Neural cell (in vitro differentiated cells): ENCODE measurements around the gene ONECUT3. TPM values are rescaled to one million over a fixed set of nuclear protein-coding genes. Genes with fewer than 3 reads are reported as not detected.
"Not testable (repeated sequence)": the region's sequence is repeated elsewhere in the genome, so short reads cannot be mapped to it uniquely, and the experiment has no call there.

Source experiments
- H2AFZ ChIP-seq: fragments of 200-600, 300-800 bp; sonication (generic), shearing (Covaris generic); 2 replicates; pipeline ENCODE4 v1.6.0; 2014; ENCODE audit warnings: low read depth, mild to moderate bottlenecking, antibody characterized with exemption, low read length, moderate library complexity
- H3F3A ChIP-seq: fragments of 200-600 bp; shearing (Covaris generic); 2 replicates; pipeline ENCODE4 v1.6.1; 2016; ENCODE audit warnings: mild to moderate bottlenecking, moderate library complexity, mixed read lengths, antibody characterized with exemption, low read length; ENCODE audit not compliant: insufficient read depth, poor library complexity, severe bottlenecking
- H3K27ac ChIP-seq: fragments of 200-600, 300-800 bp; sonication (generic), shearing (Covaris generic); 2 replicates; pipeline ENCODE4 v1.5.1; 2014; ENCODE audit warnings: mild to moderate bottlenecking, low read length, moderate library complexity
- H3K27me3 ChIP-seq: fragments of 300-800, 200-600 bp; sonication (generic), shearing (Covaris generic); 2 replicates; pipeline ENCODE4 v1.6.0; 2014; ENCODE audit warnings: mild to moderate bottlenecking, low read depth, low read length, moderate library complexity; ENCODE audit not compliant: insufficient read depth
- H3K36me3 ChIP-seq: fragments of 300-800, 200-600 bp; sonication (generic), shearing (Covaris generic); 2 replicates; pipeline ENCODE4 v1.5.1; 2014; ENCODE audit warnings: mild to moderate bottlenecking, antibody characterized with exemption, low read length, moderate library complexity; ENCODE audit not compliant: insufficient read depth
- H3K4me2 ChIP-seq: fragments of 300-800, 200-600 bp; sonication (generic), shearing (Covaris generic); 2 replicates; pipeline ENCODE4 v1.6.0; 2014; ENCODE audit warnings: mild to moderate bottlenecking, low read length
- H3K4me3 ChIP-seq: fragments of 300-800, 200-600 bp; sonication (generic), shearing (Covaris generic); 2 replicates; pipeline ENCODE4 v1.5.1; 2014; ENCODE audit warnings: mild to moderate bottlenecking, low read length, moderate library complexity
- H3K79me2 ChIP-seq: fragments of 200-600 bp; shearing (Covaris generic); replicated peaks from 2 replicates; pipeline ENCODE4 v1.6.0; 2014; ENCODE audit warnings: mild to moderate bottlenecking, low read length, moderate library complexity; ENCODE audit not compliant: insufficient read depth
- H3K9ac ChIP-seq: fragments of 300-800, 200-600 bp; sonication (generic), shearing (Covaris generic); 2 replicates; pipeline ENCODE4 v1.6.1; 2016; ENCODE audit warnings: mild to moderate bottlenecking, low read length, mixed read lengths
- H3K9me2 ChIP-seq: fragments of 200-600 bp; shearing (Covaris generic); 2 replicates; pipeline ENCODE4 v1.6.1; 2016; ENCODE audit warnings: mild to moderate bottlenecking, low read length, mixed read lengths; ENCODE audit not compliant: insufficient read depth
- H3K9me3 ChIP-seq: fragments of 200-600, 300-800 bp; sonication (generic), shearing (Covaris generic); 2 replicates; pipeline ENCODE4 v1.6.1; 2016; ENCODE audit warnings: mild to moderate bottlenecking, mixed run types, low read length, moderate library complexity, mixed read lengths
- H4K20me1 ChIP-seq: fragments of 200-600 bp; shearing (Covaris generic); 2 replicates; pipeline ENCODE4 v1.6.1; 2016; ENCODE audit warnings: mild to moderate bottlenecking, mixed run types; ENCODE audit not compliant: insufficient read depth
- CTCF ChIP-seq: fragments of 450-650 bp; IDR thresholded peaks from 2 replicates; pipeline ENCODE4 v1.5.1; 2014; ENCODE audit warnings: antibody characterized with exemption, mild to moderate bottlenecking, moderate library complexity; ENCODE audit not compliant: poor library complexity, severe bottlenecking
- EP300 ChIP-seq: fragments of 450-650 bp; conservative IDR thresholded peaks from 2 replicates; pipeline ENCODE4 v1.6.1; 2014; ENCODE audit warnings: antibody characterized with exemption, mild to moderate bottlenecking, moderate library complexity; ENCODE audit not compliant: poor library complexity, severe bottlenecking
- EZH2 ChIP-seq: fragments of 200-600, 300-800 bp; shearing (Covaris generic), sonication (generic); IDR thresholded peaks from 2 replicates; pipeline ENCODE4 v1.6.1; 2014; ENCODE audit warnings: antibody characterized with exemption, low read length, borderline replicate concordance, mild to moderate bottlenecking; ENCODE audit not compliant: insufficient read depth, poor library complexity, severe bottlenecking
- MXI1 ChIP-seq: fragments of 450-650 bp; conservative IDR thresholded peaks from 2 replicates; pipeline ENCODE4 v1.6.1; 2014; ENCODE audit warnings: antibody characterized with exemption, mild to moderate bottlenecking; ENCODE audit not compliant: poor library complexity, severe bottlenecking
- POLR2AphosphoS5 ChIP-seq: IDR thresholded peaks from 2 replicates; pipeline ENCODE4 v1.6.1; 2012
- RAD21 ChIP-seq: fragments of 450-650 bp; conservative IDR thresholded peaks from 2 replicates; pipeline ENCODE4 v1.6.1; 2014; ENCODE audit warnings: antibody characterized with exemption, mild to moderate bottlenecking, moderate library complexity
- REST ChIP-seq: IDR thresholded peaks from 2 replicates; pipeline ENCODE4 v1.6.1; 2012; ENCODE audit warnings: borderline replicate concordance
- SMC3 ChIP-seq: fragments of 450-650 bp; conservative IDR thresholded peaks from 2 replicates; pipeline ENCODE4 v1.6.1; 2014; ENCODE audit warnings: antibody characterized with exemption, mild to moderate bottlenecking, moderate library complexity; ENCODE audit not compliant: poor library complexity
- TAF1 ChIP-seq: IDR thresholded peaks from 2 replicates; pipeline ENCODE4 v1.6.1; 2012; ENCODE audit warnings: low read depth
- polyA plus RNA-seq: library from polyadenylated mRNA; depleted of rRNA; stranded (reverse); fragments of >200 nt; gene quantifications from 2 replicates; pipeline ENCODE4 v1.2.3, GENCODE V29; 2014

ONECUT3 gene
- polyA plus RNA-seq, 1 donor from 2014 or later = 0.45 TPM

GRCh38 chr19:1705367-1705766, 47.9 kb upstream of the ONECUT3 start:
- no peak overlapping the region for H3K9ac ChIP-seq
- H3K27me3 ChIP-seq = no peaks in the 10 kb centered on the region
- no peaks in the 10 kb centered on the region for H3K9me2 ChIP-seq
- H3K4me3 ChIP-seq = no peak overlapping the region
- no peak overlapping the region for H3K4me2 ChIP-seq
- no peak overlapping the region for H3K27ac ChIP-seq
- no peaks in the 10 kb centered on the region for H3F3A ChIP-seq
- TF ChIP-seq CTCF (no peak), MXI1 (no peak), RAD21 (no peak), REST (no peak), EZH2 (no peak), EP300 (no peak), SMC3 (no peak), TAF1 (no peak), POLR2AphosphoS5 (no peak)
- H4K20me1 ChIP-seq = no peaks in the 10 kb centered on the region
- H3K79me2 ChIP-seq = no peaks in the 10 kb centered on the region
- H3K9me3 ChIP-seq = no peaks in the 10 kb centered on the region
- H2AFZ ChIP-seq = no peak overlapping the region
- no peaks in the 10 kb centered on the region for H3K36me3 ChIP-seq

GRCh38 chr19:1706646-1707045, 46.7 kb upstream of the ONECUT3 start:
- H3K4me2 ChIP-seq, H3K9me3 ChIP-seq, H3K36me3 ChIP-seq, H3K79me2 ChIP-seq, H4K20me1 ChIP-seq, H3K4me3 ChIP-seq, H3K27ac ChIP-seq, H3K27me3 ChIP-seq, H3K9me2 ChIP-seq, H3F3A ChIP-seq, H3K9ac ChIP-seq, H2AFZ ChIP-seq: not testable (repeated sequence)

- no peak overlapping the region for H2AFZ ChIP-seq
- no peak for TF ChIP-seq MXI1
- H4K20me1 ChIP-seq = no peaks in the 10 kb centered on the region
- H3K36me3 ChIP-seq = no peaks in the 10 kb centered on the region
- no peak overlapping the region for H3K27ac ChIP-seq
- H3K27me3 ChIP-seq = no peaks in the 10 kb centered on the region
- no peak overlapping the region for H3K4me3 ChIP-seq
- no peaks in the 10 kb centered on the region for H3F3A ChIP-seq
- no peaks in the 10 kb centered on the region for H3K79me2 ChIP-seq
- H3K9ac ChIP-seq = no peak overlapping the region
- no peaks in the 10 kb centered on the region for H3K9me3 ChIP-seq
- H3K9me2 ChIP-seq = no peaks in the 10 kb centered on the region
- no peak overlapping the region for H3K4me2 ChIP-seq
Observed at GRCh38 chr19:1707240-1707639, 46.1 kb upstream of the ONECUT3 start.
